Smooth muscle cell (in vitro differentiated cells): Measurements from ENCODE around the gene CDH12. TPM values are rescaled to one million over a fixed set of nuclear protein-coding genes. Genes with fewer than 3 reads are reported as not detected.

Experiments used
- DNase-seq: peaks from one replicate; lab custom pipeline; 2025; ENCODE audit not compliant: unreplicated experiment; lab: John Stamatoyannopoulos, UW
- H2AFZ ChIP-seq: fragments of 200-600 bp; sonication (generic); 2 replicates; pipeline ENCODE4 v1.6.0; 2016; ENCODE audit warnings: antibody characterized with exemption, low read depth, mild to moderate bottlenecking
- H3F3A ChIP-seq: fragments of 200-600 bp; sonication (generic); 2 replicates; pipeline ENCODE4 v1.6.0; 2017; ENCODE audit warnings: antibody characterized with exemption, low read depth
- H3K27ac ChIP-seq: fragments of 200-600 bp; sonication (generic); 2 replicates; pipeline ENCODE4 v1.5.1; 2016; ENCODE audit warnings: low read depth, mild to moderate bottlenecking
- H3K27me3 ChIP-seq: fragments of 200-600 bp; sonication (generic); 2 replicates; pipeline ENCODE4 v1.6.1; 2016; ENCODE audit warnings: low read depth, mild to moderate bottlenecking
- H3K36me3 ChIP-seq: fragments of 200-600 bp; sonication (generic); 2 replicates; pipeline ENCODE4 v1.5.1; 2016; ENCODE audit warnings: low read depth
- H3K4me1 ChIP-seq: fragments of 200-600 bp; sonication (generic); 2 replicates; pipeline ENCODE4 v1.5.1; 2016; ENCODE audit warnings: low read depth
- H3K4me2 ChIP-seq: fragments of 200-600 bp; sonication (generic); 2 replicates; pipeline ENCODE4 v1.6.0; 2016; ENCODE audit warnings: mild to moderate bottlenecking
- H3K4me3 ChIP-seq: fragments of 200-600 bp; sonication (generic); 2 replicates; pipeline ENCODE4 v1.5.1; 2016; ENCODE audit warnings: mild to moderate bottlenecking
- H3K79me2 ChIP-seq: fragments of 200-600 bp; sonication (generic); 2 replicates; pipeline ENCODE4 v1.6.0; 2016; ENCODE audit warnings: low read depth, mild to moderate bottlenecking
- H3K9ac ChIP-seq: fragments of 200-600 bp; sonication (generic); 2 replicates; pipeline ENCODE4 v1.6.0; 2016; ENCODE audit warnings: low read depth
- H3K9me3 ChIP-seq: fragments of 200-600 bp; sonication (generic); replicated peaks from 2 replicates; pipeline ENCODE4 v1.5.1; 2016; ENCODE audit warnings: low read depth
- H4K20me1 ChIP-seq: fragments of 200-600 bp; sonication (generic); 2 replicates; pipeline ENCODE4 v1.6.0; 2016; ENCODE audit warnings: low read depth
- WGBS: methylation state at CpG from one replicate; pipeline ENCODE4 v1.1.7; 2016; ENCODE audit warnings: low lambda C conversion rate; 5-methylcytosine and 5-hydroxymethylcytosine counted together
- polyA plus RNA-seq: library from polyadenylated mRNA; unstranded; fragments of >200 nt; fragmentation: Nextera tagmentation; extraction: Ambion mirVana; gene quantifications from 2 replicates; pipeline ENCODE4 v1.2.1, GENCODE V29; 2016
- total RNA-seq: library from RNA; depleted of rRNA; stranded (reverse); fragments of >200 nt; gene quantifications from 2 replicates; pipeline ENCODE4 v1.2.3, GENCODE V29; 2014
- TF ChIP-seq, protein P1 (sequence below): fragments of 200-600 bp; sonication (generic); IDR thresholded peaks from 2 replicates; pipeline ENCODE4 v1.5.1; 2017; ENCODE audit warnings: borderline replicate concordance, mild to moderate bottlenecking, antibody characterized with exemption; ENCODE audit not compliant: insufficient read depth, poor library complexity, severe bottlenecking

Gene CDH12
- total and polyA plus RNA-seq, 2 experiments from 2014 or later, result not detected

DNA sequence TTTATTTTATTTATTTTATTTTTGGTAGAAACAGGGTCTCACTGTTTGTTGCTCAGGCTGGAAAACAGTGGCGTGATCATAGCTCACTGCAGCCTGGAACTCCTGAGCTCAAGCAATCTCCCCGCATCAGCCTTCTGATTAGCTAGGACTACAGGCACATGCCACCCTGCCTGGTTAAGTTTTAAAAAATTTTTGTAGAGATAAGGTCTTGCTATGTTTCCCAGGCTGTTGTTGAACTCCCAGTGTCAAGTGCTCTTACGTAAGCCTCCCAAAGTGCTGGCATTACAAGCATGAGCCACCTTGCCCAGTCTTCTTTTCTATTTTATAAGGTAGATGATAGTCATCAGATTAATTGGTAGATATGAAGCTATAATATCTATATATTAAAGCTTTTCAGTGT, 382.7 kb downstream of the CDH12 start:
- TF ChIP-seq, protein P1, sequence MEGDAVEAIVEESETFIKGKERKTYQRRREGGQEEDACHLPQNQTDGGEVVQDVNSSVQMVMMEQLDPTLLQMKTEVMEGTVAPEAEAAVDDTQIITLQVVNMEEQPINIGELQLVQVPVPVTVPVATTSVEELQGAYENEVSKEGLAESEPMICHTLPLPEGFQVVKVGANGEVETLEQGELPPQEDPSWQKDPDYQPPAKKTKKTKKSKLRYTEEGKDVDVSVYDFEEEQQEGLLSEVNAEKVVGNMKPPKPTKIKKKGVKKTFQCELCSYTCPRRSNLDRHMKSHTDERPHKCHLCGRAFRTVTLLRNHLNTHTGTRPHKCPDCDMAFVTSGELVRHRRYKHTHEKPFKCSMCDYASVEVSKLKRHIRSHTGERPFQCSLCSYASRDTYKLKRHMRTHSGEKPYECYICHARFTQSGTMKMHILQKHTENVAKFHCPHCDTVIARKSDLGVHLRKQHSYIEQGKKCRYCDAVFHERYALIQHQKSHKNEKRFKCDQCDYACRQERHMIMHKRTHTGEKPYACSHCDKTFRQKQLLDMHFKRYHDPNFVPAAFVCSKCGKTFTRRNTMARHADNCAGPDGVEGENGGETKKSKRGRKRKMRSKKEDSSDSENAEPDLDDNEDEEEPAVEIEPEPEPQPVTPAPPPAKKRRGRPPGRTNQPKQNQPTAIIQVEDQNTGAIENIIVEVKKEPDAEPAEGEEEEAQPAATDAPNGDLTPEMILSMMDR, result no peak
- no peaks in the 10 kb centered on the region for H3K79me2 ChIP-seq
- no peaks in the 10 kb centered on the region for H4K20me1 ChIP-seq
- no peaks in the 10 kb centered on the region for H3F3A ChIP-seq
- H3K9ac ChIP-seq, result no peak overlapping the region
- H3K4me2 ChIP-seq, result no peak overlapping the region
- no peak overlapping the region for H3K4me3 ChIP-seq
- H3K4me1 ChIP-seq, result no peaks in the 10 kb centered on the region
- H2AFZ ChIP-seq, result no peak overlapping the region
- no peak overlapping the region for H3K27ac ChIP-seq
- H3K9me3 ChIP-seq, result no peaks in the 10 kb centered on the region
- 96% methylated on average over 3 of the region's 3 CpGs for WGBS
- DNase-seq, result no peak
- no peaks in the 10 kb centered on the region for H3K36me3 ChIP-seq
- no peaks in the 10 kb centered on the region for H3K27me3 ChIP-seq

DNA sequence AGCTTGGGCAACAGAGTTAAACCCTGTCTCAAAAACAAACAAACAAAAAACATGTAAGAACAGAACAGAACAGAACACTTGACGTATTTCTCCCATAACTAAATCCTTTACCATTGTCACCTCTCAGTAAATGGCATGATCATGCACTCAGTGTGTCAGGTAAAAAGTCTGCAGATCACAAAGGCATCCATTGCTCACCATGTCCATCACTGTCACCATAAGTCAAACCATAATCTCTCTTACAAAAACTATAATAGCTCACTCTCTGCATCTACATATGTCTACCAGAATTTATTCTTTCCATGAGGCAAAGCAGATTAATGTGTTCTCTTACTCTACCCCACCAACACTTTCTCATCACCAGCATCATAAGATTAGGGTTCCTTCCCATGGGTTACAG, 387.5 kb downstream of the CDH12 start:
- no peaks in the 10 kb centered on the region for H4K20me1 ChIP-seq
- H3K27ac ChIP-seq, result no peak overlapping the region
- no peaks in the 10 kb centered on the region for H3K36me3 ChIP-seq
- no peak overlapping the region for H3K4me2 ChIP-seq
- H3K79me2 ChIP-seq, result no peaks in the 10 kb centered on the region
- H3K27me3 ChIP-seq, result no peaks in the 10 kb centered on the region
- H3K4me3 ChIP-seq, result no peak overlapping the region
- no peak overlapping the region for H2AFZ ChIP-seq
- TF ChIP-seq, protein P1, result no peak
- H3K9ac ChIP-seq, result no peak overlapping the region
- no peak for DNase-seq
- H3K9me3 ChIP-seq, result no peaks in the 10 kb centered on the region
- 82% methylated on average over 1 of the region's 1 CpG for WGBS
- H3K4me1 ChIP-seq, result no peaks in the 10 kb centered on the region
- no peaks in the 10 kb centered on the region for H3F3A ChIP-seq

DNA sequence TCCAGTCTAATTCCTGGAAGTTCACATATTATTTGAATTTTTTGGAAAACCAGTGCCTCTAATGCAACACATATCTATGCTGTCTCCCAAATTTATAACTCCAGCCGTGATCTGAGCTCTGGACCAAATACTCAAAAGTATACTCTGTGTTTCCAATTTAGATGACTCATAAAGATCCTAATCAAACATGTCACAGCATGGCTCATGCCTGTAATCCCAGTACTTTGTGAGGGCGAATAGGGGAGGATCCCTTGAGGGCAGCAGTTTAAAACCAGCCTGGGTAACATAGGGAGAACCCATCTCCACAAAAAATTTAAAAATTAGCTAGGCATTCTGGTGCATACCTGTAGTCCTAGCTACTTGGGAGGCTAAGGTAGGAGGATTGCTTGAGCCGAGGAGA, 388.0 kb downstream of the CDH12 start:
- no peak for DNase-seq
- Histone ChIP-seq H3K79me2 (no peaks in the 10 kb centered on the region), H3K9ac (no peak overlapping the region), H3K4me1 (no peaks in the 10 kb centered on the region), H4K20me1 (no peaks in the 10 kb centered on the region), H3K4me2 (no peak overlapping the region), H3K27me3 (no peaks in the 10 kb centered on the region), H3K4me3 (no peak overlapping the region), H2AFZ (no peak overlapping the region), H3K36me3 (no peaks in the 10 kb centered on the region), H3F3A (no peaks in the 10 kb centered on the region), H3K9me3 (no peaks in the 10 kb centered on the region), H3K27ac (no peak overlapping the region)
- TF ChIP-seq, protein P1, result no peak
- WGBS, result 77% methylated on average over 3 of the region's 3 CpGs

DNA sequence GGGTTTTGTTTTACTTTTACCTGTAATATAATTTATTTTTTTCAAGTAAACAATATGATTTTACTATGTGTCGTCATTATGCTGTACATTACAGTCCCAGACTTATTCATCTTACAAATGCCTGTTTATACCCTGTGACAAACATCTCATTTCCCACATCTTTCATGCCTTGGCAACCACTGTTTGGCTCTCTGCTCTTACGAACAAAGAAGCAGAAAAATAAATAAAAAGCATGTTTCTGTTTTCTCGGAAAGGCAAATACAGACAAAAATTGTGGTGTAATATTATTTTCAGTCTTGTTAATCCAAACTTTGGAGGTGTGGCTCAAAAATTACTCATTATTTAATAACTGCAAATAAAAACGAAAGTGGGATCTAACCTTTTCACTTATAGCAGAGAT, 393.0 kb downstream of the CDH12 start:
- H3K36me3 ChIP-seq, result no peaks in the 10 kb centered on the region
- no peaks in the 10 kb centered on the region for H3K27me3 ChIP-seq
- no peak overlapping the region for H2AFZ ChIP-seq
- no peaks in the 10 kb centered on the region for H3K9me3 ChIP-seq
- no peak for DNase-seq
- H3K4me2 ChIP-seq, result no peak overlapping the region
- TF ChIP-seq, protein P1, result no peak
- WGBS, result 87% methylated on average over 4 of the region's 4 CpGs
- no peak overlapping the region for H3K4me3 ChIP-seq
- no peaks in the 10 kb centered on the region for H3K79me2 ChIP-seq
- H4K20me1 ChIP-seq, result no peaks in the 10 kb centered on the region
- H3K27ac ChIP-seq, result no peak overlapping the region
- H3K9ac ChIP-seq, result no peak overlapping the region
- H3K4me1 ChIP-seq, result no peaks in the 10 kb centered on the region
- no peaks in the 10 kb centered on the region for H3F3A ChIP-seq
